CD14-positive monocyte (primary cell): Measurements from ENCODE around the gene SLC13A3. TPM values are rescaled to one million over a fixed set of nuclear protein-coding genes. Genes with fewer than 3 reads are reported as not detected.

Experiments
- DNase-seq, 3 donors: peaks; one replicate each; pipeline ENCODE4 v3.0.0-alpha.2; 2011 to 2022
- H2AFZ ChIP-seq: 2 replicates; pipeline ENCODE4 v1.6.0; 2012; ENCODE audit warnings: mild to moderate bottlenecking, low read depth, low read length, inconsistent platforms; ENCODE audit not compliant: insufficient read depth, poor library complexity, severe bottlenecking
- H3K27ac ChIP-seq, 2 donors: 1 replicate in 1 of 2; 2 replicates in 1 of 2; pipeline ENCODE4 v1.5.1; 2012 to 2013; ENCODE audit warnings: low read length in 2 of 2, control low read depth in 1 of 2, inconsistent platforms in 1 of 2, low read depth in 1 of 2, mild to moderate bottlenecking in 1 of 2
- H3K27me3 ChIP-seq, 2 donors: one replicate each; pipeline versions ENCODE4 v1.6.0 to v1.6.1; 2011 to 2013; ENCODE audit warnings: low read length in 2 of 2; ENCODE audit not compliant: control insufficient read depth in 2 of 2, insufficient read depth in 2 of 2
- H3K36me3 ChIP-seq, 2 donors: replicated peaks in 1 of 2; 1 replicate in 1 of 2; 2 replicates in 1 of 2; pipeline versions ENCODE4 v1.5.1 to v1.6.1; 2012 to 2013; ENCODE audit warnings: low read length in 2 of 2, control low read depth in 1 of 2, inconsistent platforms in 1 of 2, mild to moderate bottlenecking in 1 of 2; ENCODE audit not compliant: insufficient read depth in 2 of 2, control insufficient read depth in 1 of 2
- H3K4me1 ChIP-seq, 2 donors: 1 replicate in 1 of 2; 2 replicates in 1 of 2; pipeline versions ENCODE4 v1.5.1 to v1.6.1; 2012 to 2013; ENCODE audit warnings: low read length in 2 of 2, control low read depth in 1 of 2, inconsistent platforms in 1 of 2, mild to moderate bottlenecking in 1 of 2, moderate library complexity in 1 of 2; ENCODE audit not compliant: insufficient read depth in 2 of 2, control insufficient read depth in 1 of 2
- H3K4me2 ChIP-seq: replicated peaks from 2 replicates; pipeline ENCODE3; 2012; ENCODE audit warnings: low read length, moderate library complexity, mild to moderate bottlenecking; ENCODE audit not compliant: poor library complexity, severe bottlenecking; ENCODE audit errors: extremely low read depth
- H3K4me3 ChIP-seq, 3 experiments: fragments of 200-600 bp in 1 of 3; sonication (generic) in 1 of 3; replicated peaks in 1 of 3; 1 replicate in 2 of 3; 2 replicates in 1 of 3; pipeline ENCODE4 v1.5.1; 2011 to 2013; ENCODE audit warnings: low read length in 3 of 3, mild to moderate bottlenecking in 3 of 3, control low read depth in 2 of 3, low read depth in 2 of 3, inconsistent platforms in 1 of 3, moderate library complexity in 1 of 3
- H3K79me2 ChIP-seq: 2 replicates; pipeline ENCODE4 v1.6.0; 2012; ENCODE audit warnings: mild to moderate bottlenecking, control low read depth, inconsistent platforms, low read length, moderate library complexity; ENCODE audit not compliant: insufficient read depth
- H3K9ac ChIP-seq: 2 replicates; pipeline ENCODE4 v1.6.0; 2017; ENCODE audit warnings: low read length, mild to moderate bottlenecking; ENCODE audit not compliant: insufficient read depth, poor library complexity, severe bottlenecking
- H3K9me3 ChIP-seq, 2 donors: replicated peaks in 1 of 2; 1 replicate in 1 of 2; 2 replicates in 1 of 2; pipeline versions ENCODE4 v1.5.1 to v1.6.1; 2012 to 2013; ENCODE audit warnings: low read length in 2 of 2, control low read depth in 1 of 2; ENCODE audit not compliant: control insufficient read depth in 1 of 2, insufficient read depth in 1 of 2
- H4K20me1 ChIP-seq: 2 replicates; pipeline ENCODE4 v1.6.0; 2012; ENCODE audit warnings: mild to moderate bottlenecking, low read length, control low read depth, moderate library complexity; ENCODE audit not compliant: insufficient read depth
- H3K27ac Mint-ChIP-seq, 7 donors: one replicate each; pipeline ENCODE4 v1.8.0; 2020; ENCODE audit warnings: mild to moderate bottlenecking in 7 of 7, mixed read lengths in 7 of 7, moderate library complexity in 6 of 7, inconsistent platforms in 2 of 7
- H3K27me3 Mint-ChIP-seq, 3 donors: one replicate each; pipeline ENCODE4 v1.8.0; 2021 to 2022; ENCODE audit warnings: low read depth in 3 of 3, mild to moderate bottlenecking in 3 of 3, mixed read lengths in 3 of 3, moderate library complexity in 3 of 3, inconsistent platforms in 1 of 3
- H3K36me3 Mint-ChIP-seq, 2 donors: one replicate each; pipeline ENCODE4 v1.8.0; 2020; ENCODE audit warnings: mixed read lengths in 2 of 2, inconsistent platforms in 1 of 2, mild to moderate bottlenecking in 1 of 2
- H3K4me1 Mint-ChIP-seq: one replicate; pipeline ENCODE4 v1.8.0; 2020; ENCODE audit warnings: mild to moderate bottlenecking, mixed read lengths
- H3K4me3 Mint-ChIP-seq, 2 donors: one replicate each; pipeline ENCODE4 v1.8.0; 2020; ENCODE audit warnings: mild to moderate bottlenecking in 2 of 2, mixed read lengths in 2 of 2, moderate library complexity in 1 of 2
- H3K9me3 Mint-ChIP-seq, 7 donors: one replicate each; pipeline ENCODE4 v1.8.0; 2020 to 2022; ENCODE audit warnings: mixed read lengths in 7 of 7, mild to moderate bottlenecking in 6 of 7, moderate library complexity in 6 of 7, inconsistent platforms in 2 of 7
- CTCF ChIP-seq: fragments of 200-600 bp; IDR thresholded peaks from one replicate; pipeline ENCODE4 v1.8.0; 2022; ENCODE audit warnings: antibody characterized with exemption, mild to moderate bottlenecking
- WGBS: methylation state at CpG from one replicate; pipeline ENCODE4 v1.1.5; 2013; ENCODE audit warnings: missing lambda C conversion rate; ENCODE audit not compliant: insufficient coverage; 5-methylcytosine and 5-hydroxymethylcytosine counted together
- intact Hi-C, 2 donors: fragments of 100-400 bp; cut with micrococcal nuclease; formaldehyde crosslinking; loops; one replicate each; pipeline versions ENCODE4 v1.15.0 to v1.15.1; 2023
- polyA plus RNA-seq, 3 donors: library from polyadenylated mRNA; depleted of rRNA in 1 of 3; unstranded in 2 of 3; stranded (reverse) in 1 of 3; fragments of 300-500 nt in 2 of 3; fragments of >200 nt in 1 of 3; fragmentation: Illumina TruSeq in 2 of 3; gene quantifications; 1 replicate in 2 of 3; 2 replicates in 1 of 3; pipeline ENCODE4 v1.2.3, GENCODE V29; 2012 to 2021

SLC13A3 gene
- polyA plus RNA-seq, 3 donors = 0.04 TPM; not detected in 2

GRCh38 chr20:46682063-46682821 lies 31.0 kb upstream of the SLC13A3 start:
- Histone ChIP-seq H3K4me3 (no peak overlapping the region), H2AFZ (no peak overlapping the region), H3K27me3 (no peaks in the 10 kb centered on the region), H3K79me2 (peaks cover 32% of the 10 kb centered on the region), H3K9me3 (no peaks in the 10 kb centered on the region), H4K20me1 (peaks cover 64% of the 10 kb centered on the region), H3K27ac (no peak overlapping the region), H3K36me3 (peaks cover 14 to 29% of the 10 kb centered on the region in 2 donors), H3K4me1 (no peaks in the 10 kb centered on the region), H3K4me2 (no peak overlapping the region), H3K9ac (no peak overlapping the region)
- H3K27ac Mint-ChIP-seq = no peak overlapping the region
- no peak for TF ChIP-seq CTCF
- H3K27me3 Mint-ChIP-seq = peaks cover 1 to 4% (median 2%) of the 10 kb centered on the region in 3 donors
- DNase-seq = no peak
- 98% methylated on average over 7 of the region's 9 CpGs for WGBS
- intact Hi-C loops = loop anchor here (10.0 kb wide), 2 partner anchors 127 to 547 kb away; partner anchors contain the start of gene OCSTAMP (in 1 of the 2)
- no peaks in the 10 kb centered on the region for H3K9me3 Mint-ChIP-seq
- H3K4me1 Mint-ChIP-seq = peaks cover 35% of the 10 kb centered on the region
- no peak overlapping the region for H3K4me3 Mint-ChIP-seq
- H3K36me3 Mint-ChIP-seq = peaks cover 31 to 35% of the 10 kb centered on the region in 2 donors

GRCh38 chr20:46681032-46681854 lies 30.0 kb upstream of the SLC13A3 start:
- H3K79me2 ChIP-seq = peaks cover 22% of the 10 kb centered on the region
- peaks cover 25 to 27% of the 10 kb centered on the region in 2 donors for H3K36me3 Mint-ChIP-seq
- H3K9me3 ChIP-seq = no peaks in the 10 kb centered on the region
- H2AFZ ChIP-seq = no peak overlapping the region
- peak; percentile 35 to 56 (median 51) for DNase-seq
- peaks cover 27% of the 10 kb centered on the region for H3K4me1 Mint-ChIP-seq
- no peak overlapping the region for H3K4me2 ChIP-seq
- no peaks in the 10 kb centered on the region for H3K9me3 Mint-ChIP-seq
- H4K20me1 ChIP-seq = peaks cover 55% of the 10 kb centered on the region
- H3K36me3 ChIP-seq = peaks cover 7 to 20% of the 10 kb centered on the region in 2 donors
- H3K27ac Mint-ChIP-seq = peak overlapping the region in 1 of 7 donors; percentile 37
- no peaks in the 10 kb centered on the region for H3K4me1 ChIP-seq
- no peak overlapping the region for H3K9ac ChIP-seq
- intact Hi-C loops = loop anchor here (1.0 to 10.0 kb wide), 4 partner anchors 126 to 546 kb away; partner anchors contain the start of gene OCSTAMP (in 1 of the 2)
- no peak overlapping the region for H3K27ac ChIP-seq
- no peaks in the 10 kb centered on the region for H3K27me3 ChIP-seq
- WGBS = 68% methylated on average over 5 of the region's 14 CpGs
- H3K4me3 ChIP-seq = no peak overlapping the region
- H3K4me3 Mint-ChIP-seq = no peak overlapping the region
- H3K27me3 Mint-ChIP-seq = peaks cover 2 to 4% (median 4%) of the 10 kb centered on the region in 3 donors
- peak; percentile 87 for TF ChIP-seq CTCF
